Measurements from ENCODE around the gene HOXD11. TPM values are rescaled to one million over a fixed set of nuclear protein-coding genes. Genes with fewer than 3 reads are reported as not detected.

Gene HOXD11
- total and polyA plus RNA-seq, 2 of the 13 experiments (the other 11 are each of a cell fraction or from before 2014, with no cell fraction given): not detected

DNA sequence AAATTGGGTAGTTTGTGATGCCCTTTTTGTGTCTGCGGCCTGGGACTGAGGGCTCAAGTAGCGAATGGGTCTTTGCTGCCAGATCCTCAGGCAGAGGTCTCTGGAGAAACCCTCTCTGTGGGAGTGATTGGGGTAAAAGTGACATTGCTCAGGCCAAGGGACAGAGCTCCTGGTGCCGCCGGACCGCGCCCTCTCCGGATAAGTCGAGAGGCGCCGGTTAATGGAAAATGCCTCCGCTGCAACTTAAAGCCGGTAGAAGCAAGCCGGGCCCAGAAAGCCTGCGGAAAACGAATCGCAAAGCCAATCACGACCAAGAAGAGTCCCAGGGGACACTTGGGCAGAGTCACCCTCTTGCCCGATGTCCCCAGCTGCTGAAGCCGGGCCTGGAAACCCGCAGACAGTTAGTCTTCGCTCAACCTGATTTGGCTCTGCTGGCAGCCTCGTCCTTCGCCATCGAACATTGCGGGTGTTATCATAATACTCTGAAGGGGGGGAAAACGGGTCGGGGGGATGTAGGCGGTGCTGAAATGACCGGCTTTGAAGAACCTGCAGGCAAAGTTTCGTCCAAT, 7.8 kb upstream of the HOXD11 start:
- Histone ChIP-seq H3K4me1 (ENCODE audit: insufficient read depth, low read length) (peaks cover 17% of the 10 kb centered on the region), H3K9me3 (ENCODE audit: low read length) (no peaks in the 10 kb centered on the region), H3K36me3 (replicated peaks in 1 of 2; ENCODE audit: control insufficient read depth in 1 of 2, insufficient read depth in 2 of 2, low read length in 2 of 2) (no peaks in the 10 kb centered on the region), H4K20me1 (ENCODE audit: insufficient read depth, low read length) (no peaks in the 10 kb centered on the region; the same call in 1 of the 2 replicates), H3K9ac (ENCODE audit: insufficient read depth, low read depth, low read length) (no peak overlapping the region), H2AFZ (ENCODE audit: low read length) (no peak overlapping the region), H3K4me3 (replicated peaks in 1 of 3; ENCODE audit: insufficient read depth in 1 of 3, low read depth in 2 of 3, low read length in 3 of 3) (no peak overlapping the region), H3K79me2 (ENCODE audit: insufficient read depth, low read length) (no peaks in the 10 kb centered on the region), H3K27me3 (ENCODE audit: control insufficient read depth in 1 of 2, insufficient read depth in 2 of 2, low read length in 2 of 2) (peaks cover 25 to 98% of the 10 kb centered on the region in 2 experiments), H3K27ac (ENCODE audit: extremely low read length, insufficient read depth, low read length) (no peak overlapping the region), H3K4me2 (ENCODE audit: low read depth, low read length) (no peak overlapping the region)
- DNase-seq (ENCODE audit: low spot score) (no peak), ATAC-seq (no peak), FAIRE-seq (no peak)
- intact Hi-C loops (cut with micrococcal nuclease; ENCODE audit: unreplicated experiment) (loop anchor here (5.0 kb wide), 1 partner anchor 897 kb away; no protein-coding TSS in a partner anchor), in situ Hi-C loops (cut with HindIII; ENCODE audit: extremely low pct_ligation_motif_present, low pct_unique_long_range_greater_than_20kb) (loop anchor here (5.0 kb wide), 2 partner anchors 412 to 732 kb away; no protein-coding TSS in a partner anchor)
- ChIA-PET CTCF (ENCODE audit: low intra/inter-chr PET ratio, low total read pairs) (interaction anchor here (3.0 kb wide), 1 partner anchor 732 kb away, joined by 30 read pairs; no protein-coding TSS in a partner anchor), POLR2A (no interaction called here)
- WGBS (ENCODE audit: low lambda C conversion rate): 63% methylated on average over 30 of the region's 30 CpGs
- TF ChIP-seq, protein P1, sequence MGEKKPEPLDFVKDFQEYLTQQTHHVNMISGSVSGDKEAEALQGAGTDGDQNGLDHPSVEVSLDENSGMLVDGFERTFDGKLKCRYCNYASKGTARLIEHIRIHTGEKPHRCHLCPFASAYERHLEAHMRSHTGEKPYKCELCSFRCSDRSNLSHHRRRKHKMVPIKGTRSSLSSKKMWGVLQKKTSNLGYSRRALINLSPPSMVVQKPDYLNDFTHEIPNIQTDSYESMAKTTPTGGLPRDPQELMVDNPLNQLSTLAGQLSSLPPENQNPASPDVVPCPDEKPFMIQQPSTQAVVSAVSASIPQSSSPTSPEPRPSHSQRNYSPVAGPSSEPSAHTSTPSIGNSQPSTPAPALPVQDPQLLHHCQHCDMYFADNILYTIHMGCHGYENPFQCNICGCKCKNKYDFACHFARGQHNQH (CRISPR knock-in tag; IDR thresholded peaks at IDR 0.05): no peak
- no peak for TF ChIP-seq RARA (CRISPR knock-in tag; IDR thresholded peaks at IDR 0.05)
- TF ChIP-seq SRSF4 (IDR thresholded peaks at IDR 0.05; ENCODE audit: low read depth, low read length, poor library complexity, severe bottlenecking): no peak
- no peak for TF ChIP-seq ZNF431 (CRISPR knock-in tag; IDR thresholded peaks at IDR 0.05; ENCODE audit: borderline replicate concordance, low read depth)
- TF ChIP-seq, protein P2, sequence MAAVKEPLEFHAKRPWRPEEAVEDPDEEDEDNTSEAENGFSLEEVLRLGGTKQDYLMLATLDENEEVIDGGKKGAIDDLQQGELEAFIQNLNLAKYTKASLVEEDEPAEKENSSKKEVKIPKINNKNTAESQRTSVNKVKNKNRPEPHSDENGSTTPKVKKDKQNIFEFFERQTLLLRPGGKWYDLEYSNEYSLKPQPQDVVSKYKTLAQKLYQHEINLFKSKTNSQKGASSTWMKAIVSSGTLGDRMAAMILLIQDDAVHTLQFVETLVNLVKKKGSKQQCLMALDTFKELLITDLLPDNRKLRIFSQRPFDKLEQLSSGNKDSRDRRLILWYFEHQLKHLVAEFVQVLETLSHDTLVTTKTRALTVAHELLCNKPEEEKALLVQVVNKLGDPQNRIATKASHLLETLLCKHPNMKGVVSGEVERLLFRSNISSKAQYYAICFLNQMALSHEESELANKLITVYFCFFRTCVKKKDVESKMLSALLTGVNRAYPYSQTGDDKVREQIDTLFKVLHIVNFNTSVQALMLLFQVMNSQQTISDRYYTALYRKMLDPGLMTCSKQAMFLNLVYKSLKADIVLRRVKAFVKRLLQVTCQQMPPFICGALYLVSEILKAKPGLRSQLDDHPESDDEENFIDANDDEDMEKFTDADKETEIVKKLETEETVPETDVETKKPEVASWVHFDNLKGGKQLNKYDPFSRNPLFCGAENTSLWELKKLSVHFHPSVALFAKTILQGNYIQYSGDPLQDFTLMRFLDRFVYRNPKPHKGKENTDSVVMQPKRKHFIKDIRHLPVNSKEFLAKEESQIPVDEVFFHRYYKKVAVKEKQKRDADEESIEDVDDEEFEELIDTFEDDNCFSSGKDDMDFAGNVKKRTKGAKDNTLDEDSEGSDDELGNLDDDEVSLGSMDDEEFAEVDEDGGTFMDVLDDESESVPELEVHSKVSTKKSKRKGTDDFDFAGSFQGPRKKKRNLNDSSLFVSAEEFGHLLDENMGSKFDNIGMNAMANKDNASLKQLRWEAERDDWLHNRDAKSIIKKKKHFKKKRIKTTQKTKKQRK (IDR thresholded peaks at IDR 0.05; ENCODE audit: low read length): no peak
- no peak for TF ChIP-seq ZNF180 (CRISPR knock-in tag; IDR thresholded peaks at IDR 0.05; ENCODE audit: borderline replicate concordance, low read depth)
- TF ChIP-seq ZZZ3 (CRISPR knock-in tag; IDR thresholded peaks at IDR 0.05; ENCODE audit: borderline replicate concordance): no peak
- TF ChIP-seq ZNF619 (CRISPR knock-in tag; IDR thresholded peaks at IDR 0.05): no peak
- TF ChIP-seq ZNF891 (CRISPR knock-in tag; IDR thresholded peaks at IDR 0.05): no peak
- TF ChIP-seq, protein P3, sequence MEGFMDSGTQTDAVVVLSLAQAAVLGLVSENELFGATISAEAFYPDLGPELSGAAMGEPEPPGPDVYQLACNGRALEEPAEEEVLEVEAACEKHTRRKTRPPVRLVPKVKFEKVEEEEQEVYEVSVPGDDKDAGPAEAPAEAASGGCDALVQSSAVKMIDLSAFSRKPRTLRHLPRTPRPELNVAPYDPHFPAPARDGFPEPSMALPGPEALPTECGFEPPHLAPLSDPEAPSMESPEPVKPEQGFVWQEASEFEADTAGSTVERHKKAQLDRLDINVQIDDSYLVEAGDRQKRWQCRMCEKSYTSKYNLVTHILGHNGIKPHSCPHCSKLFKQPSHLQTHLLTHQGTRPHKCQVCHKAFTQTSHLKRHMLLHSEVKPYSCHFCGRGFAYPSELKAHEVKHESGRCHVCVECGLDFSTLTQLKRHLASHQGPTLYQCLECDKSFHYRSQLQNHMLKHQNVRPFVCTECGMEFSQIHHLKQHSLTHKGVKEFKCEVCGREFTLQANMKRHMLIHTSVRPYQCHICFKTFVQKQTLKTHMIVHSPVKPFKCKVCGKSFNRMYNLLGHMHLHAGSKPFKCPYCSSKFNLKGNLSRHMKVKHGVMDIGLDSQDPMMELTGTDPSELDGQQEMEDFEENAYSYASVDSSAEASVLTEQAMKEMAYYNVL (CRISPR knock-in tag; IDR thresholded peaks at IDR 0.05; ENCODE audit: borderline replicate concordance): no peak
- TF ChIP-seq ZNF496 (CRISPR knock-in tag; IDR thresholded peaks at IDR 0.05; ENCODE audit: insufficient replicate concordance): no peak
- BruUV-seq (replicated peaks): no TSS peak
